ENCODE measurements around the gene FOXL1. TPM values are rescaled to one million over a fixed set of nuclear protein-coding genes. Genes with fewer than 3 reads are reported as not detected.
A peak's percentile ranks its signal among the peaks of the same experiment; 100 is the strongest.

Gene FOXL1
- total RNA-seq, 1 experiment from 2014 or later, result 0.13 TPM

- ChIA-PET POLR2A (ENCODE audit: low non-redundant PET) (no interaction called here), CTCF (no interaction called here)
- DNase-seq (ENCODE audit: low spot score), result no peak
- Histone ChIP-seq H3K4me1 (ENCODE audit: insufficient read depth, low read length, poor library complexity, severe bottlenecking) (peaks cover 4% of the 10 kb centered on the region), H3K9me3 (ENCODE audit: low read depth, low read length, poor library complexity, severe bottlenecking) (no peaks in the 10 kb centered on the region), H3K36me3 (ENCODE audit: insufficient read depth, low read length, poor library complexity, severe bottlenecking) (no peaks in the 10 kb centered on the region), H3K4me3 (ENCODE audit: low read depth, low read length, poor library complexity, severe bottlenecking) (no peak overlapping the region), H3K27me3 (replicated peaks; ENCODE audit: insufficient read depth, low read depth, low read length, poor library complexity) (peaks cover 29% of the 10 kb centered on the region), H3K27ac (ENCODE audit: low read depth, low read length, poor library complexity, severe bottlenecking) (no peak overlapping the region)
- no TSS peak for BruUV-seq (replicated peaks)
- intact Hi-C loops (cut with micrococcal nuclease; ENCODE audit: unreplicated experiment), result loop anchor here (10.0 kb wide), 1 partner anchor 1072 kb away; no protein-coding TSS in a partner anchor
- no peak for TF ChIP-seq CTCF (conservative IDR thresholded peaks at IDR 0.05; ENCODE audit: low read depth, low read length)
- no peak for TF ChIP-seq EZH2 (IDR thresholded peaks at IDR 0.05; ENCODE audit: borderline replicate concordance, low read depth, low read length, poor library complexity, severe bottlenecking)
Measured at GRCh38 chr16:86562356-86562755, 16.0 kb upstream of the FOXL1 start.

- POLR2A ChIA-PET (ENCODE audit: low non-redundant PET), result interaction anchor here (0.7 kb wide), 1 partner anchor 1133 kb away, joined by 4 read pairs; no protein-coding TSS in a partner anchor
- TF ChIP-seq CTCF (conservative IDR thresholded peaks at IDR 0.05; ENCODE audit: low read depth, low read length) (peak; percentile 100), EZH2 (IDR thresholded peaks at IDR 0.05; ENCODE audit: borderline replicate concordance, low read depth, low read length, poor library complexity, severe bottlenecking) (no peak)
- peak; percentile 88 for DNase-seq (ENCODE audit: low spot score)
- Histone ChIP-seq H3K36me3 (ENCODE audit: insufficient read depth, low read length, poor library complexity, severe bottlenecking) (no peaks in the 10 kb centered on the region), H3K27me3 (replicated peaks; ENCODE audit: insufficient read depth, low read depth, low read length, poor library complexity) (peaks cover 43% of the 10 kb centered on the region), H3K27ac (ENCODE audit: low read depth, low read length, poor library complexity, severe bottlenecking) (no peak overlapping the region), H3K4me1 (ENCODE audit: insufficient read depth, low read length, poor library complexity, severe bottlenecking) (peaks cover 4% of the 10 kb centered on the region), H3K9me3 (ENCODE audit: low read depth, low read length, poor library complexity, severe bottlenecking) (no peaks in the 10 kb centered on the region), H3K4me3 (ENCODE audit: low read depth, low read length, poor library complexity, severe bottlenecking) (peak overlapping the region; percentile 16)
- intact Hi-C loops (cut with micrococcal nuclease; ENCODE audit: unreplicated experiment), result loop anchor here (1.0 to 10.0 kb wide), 3 partner anchors 499 to 1071 kb away; no protein-coding TSS in a partner anchor
- no TSS peak for BruUV-seq (replicated peaks)
- CTCF ChIA-PET, result interaction anchor here (0.6 to 1.5 kb wide), 4 partner anchors 310 to 722 kb away, joined by 4 to 6 read pairs (median 4); no protein-coding TSS in a partner anchor
Measured at GRCh38 chr16:86563469-86564345, 14.6 kb upstream of the FOXL1 start.

GRCh38 chr16:86565181-86565631 lies 13.1 kb upstream of the FOXL1 start:
- BruUV-seq (replicated peaks), result no TSS peak
- Histone ChIP-seq H3K27ac (ENCODE audit: low read depth, low read length, poor library complexity, severe bottlenecking) (no peak overlapping the region), H3K9me3 (ENCODE audit: low read depth, low read length, poor library complexity, severe bottlenecking) (no peaks in the 10 kb centered on the region), H3K36me3 (ENCODE audit: insufficient read depth, low read length, poor library complexity, severe bottlenecking) (no peaks in the 10 kb centered on the region), H3K4me3 (ENCODE audit: low read depth, low read length, poor library complexity, severe bottlenecking) (no peak overlapping the region), H3K27me3 (replicated peaks; ENCODE audit: insufficient read depth, low read depth, low read length, poor library complexity) (peaks cover 58% of the 10 kb centered on the region), H3K4me1 (ENCODE audit: insufficient read depth, low read length, poor library complexity, severe bottlenecking) (peaks cover 4% of the 10 kb centered on the region)
- intact Hi-C loops (cut with micrococcal nuclease; ENCODE audit: unreplicated experiment), result loop anchor here (10.0 kb wide), 1 partner anchor 1070 kb away; no protein-coding TSS in a partner anchor
- TF ChIP-seq EZH2 (IDR thresholded peaks at IDR 0.05; ENCODE audit: borderline replicate concordance, low read depth, low read length, poor library complexity, severe bottlenecking) (no peak), CTCF (conservative IDR thresholded peaks at IDR 0.05; ENCODE audit: low read depth, low read length) (no peak)
- POLR2A ChIA-PET (ENCODE audit: low non-redundant PET), result interaction anchor here (0.7 kb wide), 1 partner anchor 305 kb away, joined by 4 read pairs; no protein-coding TSS in a partner anchor
- CTCF ChIA-PET, result interaction anchor here (0.6 to 1.5 kb wide), 2 partner anchors 485 to 497 kb away, joined by 3 to 6 read pairs; no protein-coding TSS in a partner anchor
- DNase-seq (ENCODE audit: low spot score), result no peak
